ENCODE results near the gene TNFRSF25. TPM values are rescaled to one million over a fixed set of nuclear protein-coding genes. Genes with fewer than 3 reads are reported as not detected.

Gene TNFRSF25
- polyA plus RNA-seq, 1 experiment: 3.3 TPM

DNA sequence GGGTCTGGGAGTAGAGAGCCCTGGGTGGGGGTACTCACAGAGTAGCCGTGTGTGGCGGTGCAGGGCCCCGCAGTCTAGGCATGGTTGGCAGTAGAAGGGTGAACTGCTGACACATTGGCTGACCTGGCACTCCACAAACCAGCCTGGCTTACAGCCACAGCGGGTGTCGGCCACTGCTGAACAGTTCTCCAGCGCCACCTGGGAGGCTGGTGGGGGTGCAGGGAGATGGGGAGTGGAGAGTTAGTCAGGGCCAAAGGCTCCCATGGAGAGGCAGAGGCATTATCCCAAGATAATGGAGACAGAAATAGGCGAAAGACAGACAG lies 1.5 kb downstream of the TNFRSF25 start:
- Histone ChIP-seq H3K27me3 (ENCODE audit: control insufficient read depth, insufficient read depth, low read length) (0 out of 2 replicates have a peak, but pooled peaks cover 2% of the 10 kb centered on the region), H3K36me3 (ENCODE audit: control insufficient read depth, insufficient read depth, low read length) (peaks cover 25% of the 10 kb centered on the region), H3K4me3 (ENCODE audit: low read depth, low read length) (no peak overlapping the region)
- TF ChIP-seq, protein P1, sequence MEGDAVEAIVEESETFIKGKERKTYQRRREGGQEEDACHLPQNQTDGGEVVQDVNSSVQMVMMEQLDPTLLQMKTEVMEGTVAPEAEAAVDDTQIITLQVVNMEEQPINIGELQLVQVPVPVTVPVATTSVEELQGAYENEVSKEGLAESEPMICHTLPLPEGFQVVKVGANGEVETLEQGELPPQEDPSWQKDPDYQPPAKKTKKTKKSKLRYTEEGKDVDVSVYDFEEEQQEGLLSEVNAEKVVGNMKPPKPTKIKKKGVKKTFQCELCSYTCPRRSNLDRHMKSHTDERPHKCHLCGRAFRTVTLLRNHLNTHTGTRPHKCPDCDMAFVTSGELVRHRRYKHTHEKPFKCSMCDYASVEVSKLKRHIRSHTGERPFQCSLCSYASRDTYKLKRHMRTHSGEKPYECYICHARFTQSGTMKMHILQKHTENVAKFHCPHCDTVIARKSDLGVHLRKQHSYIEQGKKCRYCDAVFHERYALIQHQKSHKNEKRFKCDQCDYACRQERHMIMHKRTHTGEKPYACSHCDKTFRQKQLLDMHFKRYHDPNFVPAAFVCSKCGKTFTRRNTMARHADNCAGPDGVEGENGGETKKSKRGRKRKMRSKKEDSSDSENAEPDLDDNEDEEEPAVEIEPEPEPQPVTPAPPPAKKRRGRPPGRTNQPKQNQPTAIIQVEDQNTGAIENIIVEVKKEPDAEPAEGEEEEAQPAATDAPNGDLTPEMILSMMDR (IDR thresholded peaks at IDR 0.05; ENCODE audit: insufficient read depth, low read depth, low read length): no peak
- ChIA-PET CTCF (interaction anchor here (0.7 to 2.3 kb wide), 3 partner anchors 19 to 218 kb away, joined by 3 to 6 read pairs (median 5); no protein-coding TSS in a partner anchor), POLR2A (no interaction called here)
- DNase-seq (ENCODE audit: low read depth): no peak

DNA sequence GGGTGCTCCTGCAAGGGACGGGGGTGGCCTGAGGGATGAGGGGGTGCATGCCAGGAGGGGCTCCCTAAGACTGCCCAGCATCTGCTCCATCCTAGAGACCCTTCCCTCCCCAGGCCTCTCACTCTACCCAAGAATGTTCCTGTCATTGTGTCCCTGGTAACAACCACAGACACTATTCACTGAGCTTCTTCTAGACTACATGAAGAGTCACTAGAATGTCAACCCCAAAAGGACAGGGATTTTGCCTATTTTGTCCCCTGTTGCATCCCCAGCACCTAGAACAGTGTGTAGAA lies 2.9 kb downstream of the TNFRSF25 start:
- peaks cover 15% of the 10 kb centered on the region for H3K36me3 ChIP-seq (ENCODE audit: control insufficient read depth, insufficient read depth, low read length)
- ChIA-PET POLR2A (no interaction called here), CTCF (interaction anchor here (0.9 to 2.3 kb wide), 5 partner anchors 9 to 217 kb away, joined by 3 to 7 read pairs (median 5); no protein-coding TSS in a partner anchor)
- TF ChIP-seq, protein P1 (IDR thresholded peaks at IDR 0.05; ENCODE audit: insufficient read depth, low read depth, low read length): no peak
- H3K4me3 ChIP-seq (ENCODE audit: low read depth, low read length): no peak overlapping the region
- DNase-seq (ENCODE audit: low read depth): no peak
- 0 out of 2 replicates have a peak, but pooled peaks cover 2% of the 10 kb centered on the region for H3K27me3 ChIP-seq (ENCODE audit: control insufficient read depth, insufficient read depth, low read length)

DNA sequence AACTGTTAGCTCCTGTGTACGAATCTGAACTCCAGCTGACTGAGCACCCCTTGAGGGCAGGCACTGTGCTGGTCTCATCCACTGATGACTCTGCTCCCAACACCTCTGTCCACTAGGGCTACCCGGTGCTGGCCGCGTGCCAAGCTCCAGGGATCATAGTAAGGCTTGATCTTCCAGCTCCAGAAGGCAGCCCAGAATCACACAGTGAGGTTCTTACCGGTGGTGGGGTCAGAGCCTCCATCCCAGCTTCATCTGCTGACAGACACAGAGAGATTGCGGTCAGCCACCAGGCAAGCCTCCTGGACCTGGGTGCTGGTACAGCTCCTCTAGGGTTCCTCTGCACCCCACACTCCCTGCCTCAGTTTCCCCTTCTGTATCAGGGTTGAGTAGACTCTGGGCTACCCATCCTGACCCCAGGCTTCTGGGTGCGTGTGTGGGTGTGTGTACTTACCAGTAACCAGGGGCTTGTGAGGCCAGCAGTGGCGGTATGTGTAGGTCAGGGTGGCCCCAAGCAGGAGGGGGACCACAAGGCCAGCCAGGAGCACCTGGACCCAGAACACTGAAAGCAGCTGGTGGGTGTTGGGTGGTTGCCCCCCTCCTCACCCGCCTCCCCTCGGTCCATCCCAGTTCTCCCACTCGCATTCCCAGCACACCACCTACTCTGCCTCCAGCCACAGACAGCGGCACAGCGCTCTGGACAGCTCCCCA lies 3.4 kb downstream of the TNFRSF25 start:
- H3K27me3 ChIP-seq (ENCODE audit: control insufficient read depth, insufficient read depth, low read length): 0 out of 2 replicates have a peak, but pooled peaks cover 2% of the 10 kb centered on the region
- POLR2A ChIA-PET: no interaction called here
- no peak overlapping the region for H3K4me3 ChIP-seq (ENCODE audit: low read depth, low read length)
- peaks cover 12% of the 10 kb centered on the region for H3K36me3 ChIP-seq (ENCODE audit: control insufficient read depth, insufficient read depth, low read length)
- TF ChIP-seq, protein P1 (IDR thresholded peaks at IDR 0.05; ENCODE audit: insufficient read depth, low read depth, low read length): no peak
- DNase-seq (ENCODE audit: low read depth): no peak
- CTCF ChIA-PET: interaction anchor here (0.9 to 2.3 kb wide), 5 partner anchors 9 to 216 kb away, joined by 3 to 7 read pairs (median 5); no protein-coding TSS in a partner anchor

DNA sequence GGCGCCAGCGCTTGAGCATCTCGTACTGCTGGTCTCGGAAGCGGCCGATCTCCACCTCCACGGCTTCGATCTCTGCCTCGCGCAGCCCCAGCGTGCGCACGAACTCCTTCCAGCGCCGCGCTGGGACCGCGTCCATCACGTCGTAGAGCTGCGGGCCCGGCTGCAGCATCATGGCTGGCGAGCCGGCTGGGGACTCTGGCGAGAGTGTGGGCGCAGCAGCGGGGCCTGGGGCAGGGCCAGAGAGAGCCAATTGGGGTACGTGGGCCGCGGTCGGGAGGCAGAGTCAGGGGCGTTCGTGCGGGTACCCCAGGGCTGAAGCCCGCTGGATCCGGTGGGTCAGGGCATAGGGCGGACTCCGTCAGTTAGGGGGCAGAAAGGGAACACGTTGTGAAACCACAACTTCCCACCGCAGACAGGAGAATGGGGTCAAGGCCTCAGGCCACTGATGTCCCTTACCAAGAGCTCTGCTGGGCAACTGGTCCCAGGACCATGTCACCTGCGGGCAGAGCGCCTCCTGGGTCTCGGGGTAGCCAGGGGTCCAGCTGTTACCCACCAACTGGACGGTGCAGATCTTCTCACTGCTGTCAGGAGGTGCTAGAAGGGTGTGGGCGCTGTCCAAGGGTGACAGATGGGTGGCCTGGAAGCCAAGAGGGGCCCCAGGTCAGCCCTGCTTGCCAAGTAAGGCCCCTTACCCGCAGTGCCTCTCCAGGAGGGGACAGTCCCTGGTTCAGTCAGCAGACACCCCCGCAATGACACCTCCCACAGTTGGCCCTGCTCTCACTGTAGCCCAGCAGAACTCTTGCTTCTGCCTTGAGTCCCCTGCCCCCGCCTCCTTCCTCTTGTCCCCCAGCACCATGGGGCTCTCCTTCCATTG lies 4.2 kb downstream of the TNFRSF25 start:
- DNase-seq (ENCODE audit: low read depth): no peak
- CTCF ChIA-PET: interaction anchor here (0.9 to 2.3 kb wide), 4 partner anchors 10 to 215 kb away, joined by 5 to 7 read pairs (median 6); no protein-coding TSS in a partner anchor

More for the DNA sequence above, 4.2 kb downstream of the TNFRSF25 start:
- TF ChIP-seq, protein P1 (IDR thresholded peaks at IDR 0.05; ENCODE audit: insufficient read depth, low read depth, low read length): no peak
- POLR2A ChIA-PET: no interaction called here
- no peak overlapping the region for H3K4me3 ChIP-seq (ENCODE audit: low read depth, low read length)
- H3K36me3 ChIP-seq (ENCODE audit: control insufficient read depth, insufficient read depth, low read length): peaks cover 9% of the 10 kb centered on the region
- peaks cover 4% of the 10 kb centered on the region for H3K27me3 ChIP-seq (ENCODE audit: control insufficient read depth, insufficient read depth, low read length)
